Stimulated activated CD4-positive, alpha-beta T cell treated with anti-CD3 and anti-CD28 coated beads, Interleukin-2, amount 100 ng/mL, for 48 hours (primary cell): Measurements from ENCODE around the gene MRPS5.
"Not testable (repeated sequence)": the region's sequence is repeated elsewhere in the genome, so short reads cannot be mapped to it uniquely, and the experiment has no call there.

Experiments used
- DNase-seq, 2 donors: peaks; one replicate each; pipeline ENCODE4 v3.0.0-alpha.2; 2020

The MRPS5 gene

GRCh38 chr2:95121407-95122196 lies at the start of gene MRPS5:
Gene MRPS5, minus strand, starts transcription at chr2:95121808. Its CDS starts 17 bp downstream, at chr2:95121791.
- DNase-seq: peak; percentile 88 to 93

GRCh38 chr2:95166065-95166763 lies 44.6 kb upstream of the MRPS5 start:
- no peak for DNase-seq

GRCh38 chr2:95165371-95166064 lies 43.9 kb upstream of the MRPS5 start, which contains the start of gene ZNF2:
Gene ZNF2, plus strand, starts transcription at chr2:95165809. Its CDS starts 10,418 bp downstream, at chr2:95176227.
- DNase-seq: peak; percentile 91

GRCh38 chr2:95165030-95165370 lies 43.4 kb upstream of the MRPS5 start:
- DNase-seq: no peak

- DNase-seq: peak; percentile 58 to 62
Observed at GRCh38 chr2:95159690-95160449, 38.3 kb upstream of the MRPS5 start, which contains the start of gene ZNF514. Gene ZNF514, minus strand, starts transcription at chr2:95159848. Its CDS starts 6,595 bp downstream, at chr2:95153253.

GRCh38 chr2:95158891-95159619 lies 37.4 kb upstream of the MRPS5 start:
- DNase-seq: peak; percentile 18 to 26

GRCh38 chr2:95158441-95158840 lies 36.8 kb upstream of the MRPS5 start:
- DNase-seq: no peak

GRCh38 chr2:95149397-95149984 lies 27.9 kb upstream of the MRPS5 start:
- DNase-seq: no peak

- no peak for DNase-seq
Observed at GRCh38 chr2:95143838-95144237, 22.2 kb upstream of the MRPS5 start.

GRCh38 chr2:95138702-95139101 lies 17.1 kb upstream of the MRPS5 start:
- DNase-seq: no peak

GRCh38 chr2:95122197-95122551 lies 566 bp upstream of the MRPS5 start:
- no peak for DNase-seq

- no peak for DNase-seq
Observed at GRCh38 chr2:95121093-95121406, 558 bp downstream of the MRPS5 start.

GRCh38 chr2:95115418-95115817 lies 6.2 kb downstream of the MRPS5 start:
- peak; percentile 61 to 62 for DNase-seq

GRCh38 chr2:95113464-95113863 lies 8.1 kb downstream of the MRPS5 start:
- DNase-seq: no peak

GRCh38 chr2:95110395-95110794 lies 11.2 kb downstream of the MRPS5 start:
- DNase-seq: no peak

GRCh38 chr2:95109260-95109659 lies 12.3 kb downstream of the MRPS5 start:
- DNase-seq: no peak

- DNase-seq: no peak
Observed at GRCh38 chr2:95106081-95106480, 15.5 kb downstream of the MRPS5 start.

- DNase-seq: no peak
Observed at GRCh38 chr2:95104606-95105005, 17.0 kb downstream of the MRPS5 start.

GRCh38 chr2:95099910-95100309 lies 21.7 kb downstream of the MRPS5 start:
- no peak for DNase-seq

GRCh38 chr2:95098273-95098672 lies 23.3 kb downstream of the MRPS5 start:
- not testable (repeated sequence) for DNase-seq

GRCh38 chr2:95091885-95092555 lies 29.6 kb downstream of the MRPS5 start:
- no peak for DNase-seq
